Measurements from ENCODE around the gene MBNL3. TPM values are rescaled to one million over a fixed set of nuclear protein-coding genes. Genes with fewer than 3 reads are reported as not detected.

MBNL3 gene
- total RNA-seq, 2 donors from 2014 or later, result 36.8 to 40.5 TPM

- Histone ChIP-seq H3K4me3 (no peak overlapping the region), H3K27ac (no peak overlapping the region), H3K9me3 (no peaks in the 10 kb centered on the region), H3K36me3 (no peaks in the 10 kb centered on the region), H3K27me3 (peaks cover 3% of the 10 kb centered on the region), H3K4me1 (no peaks in the 10 kb centered on the region), H3K9ac (ENCODE audit: low read depth in 2 of 2, low read length in 2 of 2) (no peak overlapping the region)
- TF ChIP-seq, protein P1, sequence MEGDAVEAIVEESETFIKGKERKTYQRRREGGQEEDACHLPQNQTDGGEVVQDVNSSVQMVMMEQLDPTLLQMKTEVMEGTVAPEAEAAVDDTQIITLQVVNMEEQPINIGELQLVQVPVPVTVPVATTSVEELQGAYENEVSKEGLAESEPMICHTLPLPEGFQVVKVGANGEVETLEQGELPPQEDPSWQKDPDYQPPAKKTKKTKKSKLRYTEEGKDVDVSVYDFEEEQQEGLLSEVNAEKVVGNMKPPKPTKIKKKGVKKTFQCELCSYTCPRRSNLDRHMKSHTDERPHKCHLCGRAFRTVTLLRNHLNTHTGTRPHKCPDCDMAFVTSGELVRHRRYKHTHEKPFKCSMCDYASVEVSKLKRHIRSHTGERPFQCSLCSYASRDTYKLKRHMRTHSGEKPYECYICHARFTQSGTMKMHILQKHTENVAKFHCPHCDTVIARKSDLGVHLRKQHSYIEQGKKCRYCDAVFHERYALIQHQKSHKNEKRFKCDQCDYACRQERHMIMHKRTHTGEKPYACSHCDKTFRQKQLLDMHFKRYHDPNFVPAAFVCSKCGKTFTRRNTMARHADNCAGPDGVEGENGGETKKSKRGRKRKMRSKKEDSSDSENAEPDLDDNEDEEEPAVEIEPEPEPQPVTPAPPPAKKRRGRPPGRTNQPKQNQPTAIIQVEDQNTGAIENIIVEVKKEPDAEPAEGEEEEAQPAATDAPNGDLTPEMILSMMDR (IDR thresholded peaks at IDR 0.05), result no peak
- intact Hi-C loops (cut with DNase I), result no loop called here
- no peak for DNase-seq
These were observed 8.6 kb upstream of the MBNL3 start for GRCh38 chrX:132497432-132497831.

GRCh38 chrX:132493095-132493494 lies 4.3 kb upstream of the MBNL3 start:
- no peaks in the 10 kb centered on the region for H3K9me3 ChIP-seq
- H3K27ac ChIP-seq, result no peak overlapping the region
- no peaks in the 10 kb centered on the region for H3K36me3 ChIP-seq
- intact Hi-C loops (cut with DNase I), result no loop called here
- no peak for DNase-seq
- H3K4me3 ChIP-seq, result no peak overlapping the region
- H3K4me1 ChIP-seq, result no peaks in the 10 kb centered on the region
- H3K9ac ChIP-seq (ENCODE audit: low read depth in 2 of 2, low read length in 2 of 2), result no peak overlapping the region
- peaks cover 3% of the 10 kb centered on the region for H3K27me3 ChIP-seq
- TF ChIP-seq, protein P1 (IDR thresholded peaks at IDR 0.05), result no peak

DNA sequence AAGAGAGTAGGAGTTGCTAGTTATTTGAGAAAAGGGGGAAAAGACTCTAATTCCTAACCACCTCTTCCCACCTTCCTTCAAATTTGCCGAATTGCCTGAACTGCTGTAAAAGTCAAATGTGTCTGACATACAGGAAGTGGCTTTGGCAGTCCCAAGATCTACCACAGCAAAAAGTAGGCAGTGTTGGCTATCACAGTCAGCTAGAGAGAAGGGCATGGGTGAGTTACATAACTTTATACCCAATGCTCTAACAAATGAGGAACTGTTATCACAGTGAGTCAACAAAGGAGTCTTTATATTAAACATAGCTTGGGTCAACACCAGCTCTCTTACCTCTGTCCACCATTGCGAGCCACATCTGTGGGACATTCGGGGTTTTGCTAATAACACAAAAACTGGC lies 2.4 kb upstream of the MBNL3 start:
- Histone ChIP-seq H3K9ac (ENCODE audit: low read depth in 2 of 2, low read length in 2 of 2) (peak overlapping the region in 1 of 2 donors; percentile 62), H3K4me3 (no peak overlapping the region), H3K9me3 (no peaks in the 10 kb centered on the region), H3K27ac (no peak overlapping the region), H3K27me3 (no peaks in the 10 kb centered on the region), H3K4me1 (no peaks in the 10 kb centered on the region), H3K36me3 (no peaks in the 10 kb centered on the region)
- TF ChIP-seq, protein P1 (IDR thresholded peaks at IDR 0.05), result no peak
- intact Hi-C loops (cut with DNase I), result no loop called here
- peak; percentile 34 for DNase-seq

DNA sequence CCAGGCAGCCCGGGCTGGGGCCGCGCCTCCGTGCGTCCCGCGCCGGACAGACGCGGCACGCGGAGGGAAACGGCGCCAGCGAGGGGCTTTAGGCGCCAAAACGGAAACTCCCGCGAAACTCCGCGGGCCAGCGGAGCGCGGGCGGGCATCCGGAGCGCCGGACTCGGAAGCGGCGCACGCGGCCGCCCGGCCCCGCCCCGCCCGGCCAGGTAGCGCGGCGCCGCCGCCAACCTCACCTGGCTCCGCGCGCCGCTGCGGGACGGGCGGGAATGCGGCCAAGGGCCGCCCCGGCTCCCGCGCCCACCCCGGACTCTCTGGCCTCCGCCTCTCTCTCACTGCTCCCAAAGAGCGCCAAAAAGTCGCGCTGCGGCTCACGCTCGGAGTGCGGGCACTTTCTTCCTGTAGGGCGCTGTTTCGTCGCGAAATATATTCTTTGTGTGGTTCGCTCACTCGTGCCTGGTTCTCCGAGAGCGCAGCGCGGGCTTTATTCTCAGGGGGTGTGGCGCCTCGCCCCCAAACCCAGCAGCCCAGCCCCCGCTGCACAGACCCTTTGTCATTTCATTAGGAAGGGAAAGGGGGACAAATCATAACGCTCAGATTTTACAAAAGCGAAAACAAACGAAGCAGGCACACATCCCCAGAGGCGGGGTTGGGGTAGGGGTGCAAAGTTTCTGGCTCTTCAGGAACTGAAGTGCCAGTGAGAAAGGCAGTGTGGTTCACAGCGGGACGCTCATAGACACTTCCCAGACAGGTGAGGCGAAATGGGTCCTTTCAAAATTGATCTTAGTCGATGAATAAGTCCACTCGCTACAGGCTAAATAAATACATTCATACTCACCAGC lies 961 bp upstream of the MBNL3 start:
- TF ChIP-seq, protein P1 (IDR thresholded peaks at IDR 0.05), result no peak
- intact Hi-C loops (cut with DNase I), result no loop called here
- peak; percentile 41 for DNase-seq
- H3K36me3 ChIP-seq, result no peaks in the 10 kb centered on the region
- H3K4me1 ChIP-seq, result no peaks in the 10 kb centered on the region
- H3K9ac ChIP-seq (ENCODE audit: low read depth in 2 of 2, low read length in 2 of 2), result peak overlapping the region; percentile 64 to 69
- peak overlapping the region; percentile 87 for H3K27ac ChIP-seq
- no peaks in the 10 kb centered on the region for H3K27me3 ChIP-seq
- H3K4me3 ChIP-seq, result peak overlapping the region; percentile 48
- H3K9me3 ChIP-seq, result no peaks in the 10 kb centered on the region

DNA sequence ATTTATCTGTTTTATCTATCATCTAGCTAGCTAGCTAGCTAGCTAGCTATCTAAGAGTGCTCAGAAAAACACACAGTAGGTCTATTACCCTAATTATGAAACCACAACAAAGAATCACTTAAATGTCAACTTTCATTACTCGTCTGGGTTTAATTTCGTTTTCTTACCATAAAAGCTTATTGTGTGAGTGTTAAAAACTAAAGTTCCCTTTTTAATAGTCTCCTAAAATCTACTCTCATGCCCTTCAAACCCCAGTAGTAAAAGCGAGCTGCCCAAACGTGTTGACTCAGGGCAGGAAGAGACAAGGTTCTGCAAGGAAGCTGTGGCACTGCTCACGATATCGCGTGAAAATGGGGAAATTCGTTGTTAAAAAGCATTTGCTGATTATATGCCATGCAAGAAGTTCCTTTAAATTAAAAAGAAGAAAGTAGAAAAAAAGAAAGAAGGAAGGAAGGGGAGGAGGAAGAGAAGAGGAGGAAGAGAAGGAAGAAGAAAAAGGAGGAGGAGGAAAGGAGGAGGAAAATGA lies 595 bp downstream of the MBNL3 start:
- no peak for DNase-seq
- peaks cover 5% of the 10 kb centered on the region for H3K4me1 ChIP-seq
- peak overlapping the region; percentile 87 for H3K27ac ChIP-seq
- H3K36me3 ChIP-seq, result no peaks in the 10 kb centered on the region
- H3K4me3 ChIP-seq, result peak overlapping the region; percentile 48
- H3K9ac ChIP-seq (ENCODE audit: low read depth in 2 of 2, low read length in 2 of 2), result peak overlapping the region in 1 of 2 donors; percentile 69
- intact Hi-C loops (cut with DNase I), result no loop called here
- no peaks in the 10 kb centered on the region for H3K9me3 ChIP-seq
- TF ChIP-seq, protein P1 (IDR thresholded peaks at IDR 0.05), result no peak
- H3K27me3 ChIP-seq, result no peaks in the 10 kb centered on the region

Measured in colonic mucosa (tissue), 4 donors.